ENCODE measurements around the gene GGT1.
"Not testable (repeated sequence)": the region's sequence is repeated elsewhere in the genome, so short reads cannot be mapped to it uniquely, and the experiment has no call there.

Gene GGT1

GRCh38 chr22:24645408-24646399 lies 42.7 kb downstream of the GGT1 start:
- not testable (repeated sequence) for DNase-seq

DNA sequence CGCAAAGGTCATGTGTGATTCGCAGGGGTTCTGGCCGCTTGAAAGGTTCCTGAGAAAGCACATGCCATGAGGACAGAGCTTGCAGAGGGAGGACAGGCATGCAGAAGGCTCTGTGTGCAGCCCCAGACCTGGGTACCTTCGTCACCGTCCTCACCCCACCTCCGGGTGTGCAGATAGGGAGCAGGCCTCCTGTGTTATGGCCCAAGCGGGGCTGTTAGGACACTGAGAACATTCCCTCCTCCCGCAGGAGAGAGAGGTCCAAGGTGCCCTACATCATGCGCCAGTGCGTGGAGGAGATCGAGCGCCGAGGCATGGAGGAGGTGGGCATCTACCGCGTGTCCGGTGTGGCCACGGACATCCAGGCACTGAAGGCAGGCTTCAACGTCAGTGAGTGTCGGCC lies 43.8 kb downstream of the GGT1 start:
- not testable (repeated sequence) for DNase-seq

DNA sequence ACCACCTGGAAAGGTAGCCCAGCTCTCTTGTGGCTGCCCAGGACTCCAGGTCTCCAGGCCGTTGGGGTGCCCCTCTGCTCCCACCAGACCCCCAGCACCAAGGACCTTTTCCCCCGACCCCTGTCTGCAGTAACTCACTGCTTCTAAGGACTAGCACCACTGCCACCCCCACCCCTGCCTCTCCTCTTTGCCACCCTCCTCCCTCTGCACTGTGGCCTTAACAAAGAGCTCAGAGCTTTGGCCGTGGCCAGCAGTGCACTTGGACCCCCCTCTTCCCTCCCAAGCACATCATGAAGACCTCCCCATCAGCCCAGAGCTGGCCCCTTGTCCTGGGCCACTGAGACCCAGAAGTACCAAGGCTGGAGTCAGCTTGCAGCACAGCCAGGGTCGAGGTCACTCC lies 46.4 kb downstream of the GGT1 start:
- DNase-seq: not testable (repeated sequence)

DNA sequence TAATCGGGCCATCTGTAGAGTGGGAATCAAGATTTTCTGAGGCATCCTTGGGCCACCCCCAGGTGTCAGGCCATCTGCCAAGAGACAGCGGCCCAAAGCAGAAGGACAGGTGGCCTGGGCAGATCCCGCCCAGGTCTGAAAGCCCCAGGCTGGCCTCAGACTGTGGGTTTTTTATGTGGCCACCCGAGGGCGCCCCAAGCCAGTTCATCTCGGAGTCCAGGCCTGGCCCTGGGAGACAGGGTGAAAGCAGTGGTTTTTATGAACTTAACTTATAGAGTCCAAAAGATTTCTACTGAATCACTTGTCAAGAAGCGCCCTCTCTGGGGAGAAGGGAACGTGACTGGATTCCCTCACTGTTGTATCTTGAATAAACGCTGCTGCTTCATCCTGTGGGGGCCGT lies 47.9 kb downstream of the GGT1 start:
- DNase-seq: not testable (repeated sequence)

GRCh38 chr22:24665395-24665794 lies 62.4 kb downstream of the GGT1 start:
- not testable (repeated sequence) for DNase-seq

DNA sequence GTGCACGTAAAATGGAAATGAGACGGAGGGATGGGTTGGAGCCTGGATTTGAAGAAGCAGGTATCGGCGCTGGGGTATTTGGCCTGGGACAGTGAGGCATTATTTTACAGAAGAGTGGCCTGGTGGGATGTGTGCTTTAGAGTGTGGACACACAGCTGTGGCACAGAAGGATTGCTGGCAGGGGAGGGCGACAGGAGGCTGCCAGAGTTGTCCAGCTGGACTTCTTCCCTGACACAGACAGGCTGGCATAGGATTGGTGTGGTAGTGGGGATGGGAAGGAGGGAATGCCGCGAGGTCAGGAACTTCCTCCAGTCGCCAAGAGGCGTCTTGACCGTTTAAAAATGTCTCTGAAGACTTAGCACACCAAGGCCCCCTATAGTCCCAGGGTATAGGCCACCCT lies 64.9 kb downstream of the GGT1 start:
- not testable (repeated sequence) for DNase-seq

- DNase-seq: not testable (repeated sequence)
These were observed 69.5 kb downstream of the GGT1 start for GRCh38 chr22:24672532-24672931.

All from erythroblast (primary cell).